OCI-LY1 (cell line): ENCODE results near the gene PRDM8.

ENCODE experiments used
- CTCF ChIP-seq: fragments of 200-600 bp; sonication (generic), shearing (Covaris generic); IDR thresholded peaks from 2 replicates; pipeline ENCODE4 v1.5.1; 2017; ENCODE audit warnings: mild to moderate bottlenecking, antibody characterized with exemption, low read length, moderate library complexity, mixed read lengths
- EZH2 ChIP-seq: fragments of 200-600 bp; sonication (generic), shearing (Covaris generic); IDR thresholded peaks from 2 replicates; pipeline ENCODE4 v1.8.0; 2017; ENCODE audit warnings: borderline replicate concordance, mixed run types, mild to moderate bottlenecking, antibody characterized with exemption, low read length, moderate library complexity, mixed read lengths

DNA sequence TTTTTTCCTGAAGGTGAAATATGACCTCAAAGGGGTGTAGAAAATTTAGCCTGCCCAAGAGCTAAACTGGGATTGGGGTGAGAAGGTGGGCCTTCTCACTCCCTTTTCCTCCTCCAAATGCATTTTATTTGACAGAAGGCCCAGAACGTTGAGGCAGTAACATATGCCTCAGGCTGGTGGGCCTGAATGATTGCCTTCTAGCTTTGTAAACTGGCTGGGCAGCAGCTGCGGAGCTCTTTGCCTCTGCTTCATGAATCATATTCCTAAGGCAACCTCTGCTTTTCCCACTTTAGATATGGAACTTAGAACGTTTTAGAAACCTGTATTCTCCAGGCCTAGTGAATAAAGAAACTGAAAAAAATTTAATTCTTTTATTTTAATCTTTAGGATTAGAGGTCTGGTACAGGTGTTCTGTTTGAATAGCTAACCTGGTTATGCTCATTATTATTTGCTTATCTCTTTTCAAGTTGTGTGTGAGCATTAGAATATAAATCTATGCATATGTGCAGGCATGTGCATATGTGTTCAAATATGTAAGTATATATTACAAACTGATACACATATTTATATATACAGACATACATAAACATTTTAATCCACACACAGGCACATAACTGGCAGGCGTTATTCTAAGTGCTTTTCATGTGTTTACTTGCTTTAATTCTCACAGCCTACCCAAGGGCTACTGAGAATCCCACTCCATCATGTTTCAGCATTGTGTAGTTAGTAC, 11.5 kb downstream of the PRDM8 start:
- no peak for TF ChIP-seq CTCF
- no peak for TF ChIP-seq EZH2
